ENCODE results near the gene CADPS.

CADPS gene

GRCh38 chr3:62874711-62875557 is at the start of gene CADPS:
Gene CADPS, minus strand, starts transcription at chr3:62875416. Its CDS starts 387 bp downstream, at chr3:62875029.
- no peak for DNase-seq (ENCODE audit: low read depth)

DNA sequence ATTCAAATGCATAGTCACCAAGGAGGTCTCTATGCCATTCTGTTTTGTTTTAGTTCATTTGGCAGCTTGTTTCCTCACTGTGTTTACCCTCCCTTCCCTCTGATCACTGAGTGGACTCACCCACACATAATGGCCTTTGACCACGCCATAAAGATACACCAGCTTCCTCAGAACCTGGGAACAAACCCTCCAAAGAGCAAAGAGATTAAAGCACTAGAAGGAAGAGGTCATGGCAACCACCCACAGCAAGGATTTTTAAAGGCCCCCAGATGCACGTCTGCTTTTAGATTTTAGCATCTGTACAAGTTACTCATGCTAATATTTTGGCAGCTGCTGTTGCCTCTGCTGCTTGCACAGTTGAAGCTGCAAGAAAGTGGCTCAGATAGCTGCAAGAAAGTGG is 47.9 kb upstream of the CADPS start:
- no peak for DNase-seq (ENCODE audit: low read depth)

- DNase-seq (ENCODE audit: low read depth) = peak; percentile 13
Observed at GRCh38 chr3:62922326-62922725, 47.1 kb upstream of the CADPS start.

DNA sequence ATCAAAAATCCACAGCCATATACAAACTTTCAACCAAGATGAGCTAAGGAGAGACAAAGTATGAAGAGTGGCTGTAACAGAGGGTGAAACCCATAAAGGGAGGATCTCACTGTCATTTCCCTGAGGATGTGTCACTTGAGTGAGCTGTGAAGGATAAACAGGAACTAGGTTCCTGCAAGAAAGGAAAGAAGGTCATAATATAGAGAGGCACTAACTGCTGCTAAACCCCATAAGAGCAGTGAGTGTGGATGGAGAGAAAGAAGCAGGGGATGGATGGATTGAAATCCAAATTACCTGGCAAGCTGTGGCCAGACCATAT is 45.2 kb upstream of the CADPS start:
- no peak for DNase-seq (ENCODE audit: low read depth)

GRCh38 chr3:62919784-62920465 is 44.7 kb upstream of the CADPS start:
- DNase-seq (ENCODE audit: low read depth) = no peak

DNA sequence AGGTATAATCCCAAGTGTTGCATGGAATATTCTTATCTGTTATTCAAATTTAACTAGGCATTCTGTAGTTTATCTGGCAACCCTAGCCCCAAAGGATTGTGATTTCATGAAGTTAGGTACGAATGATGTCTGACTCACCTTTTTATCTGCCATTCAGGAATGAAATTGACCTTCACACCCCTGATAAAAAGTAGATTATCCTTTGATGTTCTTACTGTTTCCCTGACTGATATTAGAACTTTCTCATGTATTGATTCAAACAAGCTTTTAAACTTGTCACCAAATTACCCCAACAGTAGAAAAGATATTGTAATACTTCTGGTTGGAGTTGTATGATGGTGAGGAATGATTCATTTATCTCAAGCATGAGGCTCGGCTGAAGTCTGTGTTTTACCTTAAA is 43.6 kb upstream of the CADPS start:
- no peak for DNase-seq (ENCODE audit: low read depth)

DNA sequence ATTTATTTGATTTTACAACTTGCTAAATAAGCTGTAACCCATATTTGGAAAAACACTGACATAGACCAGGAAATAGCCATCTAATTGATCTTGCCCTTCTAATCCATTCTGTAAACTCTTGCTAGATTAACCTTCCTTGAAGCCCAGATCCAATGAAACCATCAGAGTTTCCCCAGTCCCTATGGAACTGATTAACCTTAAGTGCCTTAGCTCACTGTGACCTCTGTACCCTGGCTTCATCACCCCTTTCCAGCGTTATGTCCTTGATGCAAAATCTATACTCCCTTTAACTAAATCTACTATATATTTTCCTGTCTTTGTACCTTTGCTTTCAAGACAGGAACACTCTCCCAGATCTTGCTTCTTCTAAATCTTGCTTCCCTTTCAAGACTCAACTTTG is 42.9 kb upstream of the CADPS start:
- DNase-seq (ENCODE audit: low read depth) = no peak

GRCh38 chr3:62911526-62911925 is 36.3 kb upstream of the CADPS start:
- no peak for DNase-seq (ENCODE audit: low read depth)

GRCh38 chr3:62905331-62905730 is 30.1 kb upstream of the CADPS start:
- no peak for DNase-seq (ENCODE audit: low read depth)

GRCh38 chr3:62898530-62899496 is 23.6 kb upstream of the CADPS start:
- DNase-seq (ENCODE audit: low read depth) = no peak

- no peak for DNase-seq (ENCODE audit: low read depth)
Observed at GRCh38 chr3:62895901-62896300, 20.7 kb upstream of the CADPS start.

- no peak for DNase-seq (ENCODE audit: low read depth)
Observed at GRCh38 chr3:62892951-62893350, 17.7 kb upstream of the CADPS start.

DNA sequence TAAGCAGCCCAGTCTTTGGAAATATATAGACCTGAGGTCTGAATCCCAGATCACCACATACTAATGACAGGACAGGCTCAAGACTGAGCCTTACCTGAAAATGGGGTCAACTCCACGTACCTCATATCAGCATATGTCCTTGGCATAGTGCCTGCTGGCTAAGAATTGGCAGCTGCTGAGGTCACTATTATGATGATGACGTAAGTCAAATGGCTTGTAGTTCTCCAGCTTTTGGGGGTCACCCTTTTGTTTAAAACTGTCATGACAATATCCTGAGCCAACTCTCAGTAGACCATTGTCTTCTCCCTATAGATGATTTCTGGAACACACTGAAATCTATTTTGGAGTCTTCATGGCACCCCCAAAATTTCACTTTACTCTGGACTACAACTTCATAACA is 16.8 kb upstream of the CADPS start:
- no peak for DNase-seq (ENCODE audit: low read depth)

- DNase-seq (ENCODE audit: low read depth) = no peak
Observed at GRCh38 chr3:62888778-62889177, 13.6 kb upstream of the CADPS start.

DNA sequence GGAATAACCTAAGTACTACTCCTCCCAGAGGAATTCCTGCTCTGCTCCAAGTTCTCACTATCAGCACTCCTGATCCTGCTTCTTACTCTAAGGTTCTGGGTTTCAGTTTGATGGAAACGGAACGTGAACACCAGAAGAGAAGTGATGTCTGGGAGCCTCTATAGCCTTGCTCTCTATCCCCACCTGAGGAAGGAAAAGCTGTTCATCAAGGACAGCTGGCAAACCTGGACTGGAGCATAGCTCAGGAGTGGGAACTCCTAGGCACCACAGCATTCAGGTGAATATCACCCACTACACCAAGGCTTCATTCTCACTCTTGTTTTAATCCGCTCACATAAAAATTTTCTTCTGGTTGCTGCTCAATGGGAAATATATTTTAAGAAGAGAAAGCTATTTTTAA is 13.0 kb upstream of the CADPS start:
- no peak for DNase-seq (ENCODE audit: low read depth)

DNA sequence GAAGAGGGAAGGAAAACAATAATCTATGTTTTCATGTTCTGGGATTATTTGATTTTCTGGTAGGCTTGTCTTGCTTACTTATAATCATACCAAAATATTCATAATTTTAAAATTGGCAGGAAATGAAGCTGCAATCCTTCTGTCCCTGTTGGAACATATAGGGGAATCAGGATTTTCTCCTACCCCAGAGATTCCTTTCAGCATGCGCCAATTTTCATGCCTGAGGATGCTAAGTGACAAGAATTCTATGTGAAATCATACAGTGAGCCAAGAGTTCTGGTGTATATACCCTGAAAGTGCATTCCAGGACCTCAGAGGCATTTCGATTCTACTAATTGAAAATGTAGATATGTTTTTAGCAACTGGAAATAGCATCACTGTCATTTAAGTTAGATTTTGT is 9.9 kb upstream of the CADPS start:
- DNase-seq (ENCODE audit: low read depth) = no peak

- no peak for DNase-seq (ENCODE audit: low read depth)
Observed at GRCh38 chr3:62884096-62884870, 9.1 kb upstream of the CADPS start.

- DNase-seq (ENCODE audit: low read depth) = no peak
Observed at GRCh38 chr3:62882676-62883200, 7.5 kb upstream of the CADPS start.

GRCh38 chr3:62876064-62876463 is 848 bp upstream of the CADPS start:
- DNase-seq (ENCODE audit: low read depth) = peak; percentile 48

DNA sequence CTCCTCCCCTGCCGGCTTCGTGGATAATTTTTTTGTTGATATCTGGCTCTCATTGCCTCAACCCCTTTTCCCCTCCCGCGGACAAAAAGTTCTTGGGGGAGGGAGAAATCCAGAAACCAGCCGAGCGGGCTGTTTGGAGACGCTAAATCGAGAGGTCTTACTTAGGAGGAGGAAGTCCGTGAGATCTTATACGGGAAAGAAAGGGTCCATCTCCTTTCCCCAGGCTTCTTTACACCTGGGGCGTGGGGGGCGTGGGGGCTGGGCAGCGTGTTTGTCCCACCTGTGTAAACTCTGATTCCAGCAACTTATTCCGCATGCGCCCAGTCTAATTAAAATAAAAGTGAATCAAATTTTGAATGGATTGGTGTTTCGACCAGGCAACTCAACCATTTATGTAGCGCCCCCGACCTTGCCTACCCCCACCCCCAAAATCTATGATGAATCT is 364 bp upstream of the CADPS start:
- DNase-seq (ENCODE audit: low read depth) = no peak

All from EH (cell line).